HCT116 (cell line): ENCODE measurements around the gene TPK1.

ENCODE experiments used
- CEBPB ChIP-seq: IDR thresholded peaks from 2 replicates; pipeline ENCODE4 v1.6.1; 2012; ENCODE audit warnings: low read depth
- EZH2 ChIP-seq: fragments of 200-600 bp; sonication (generic); IDR thresholded peaks from 2 replicates; pipeline ENCODE4 v1.6.1; 2017; ENCODE audit warnings: antibody characterized with exemption, mixed run types
- EZH2phosphoT487 ChIP-seq: fragments of 200-600 bp; IDR thresholded peaks from 2 replicates; pipeline ENCODE4 v1.6.1; 2018; ENCODE audit warnings: antibody characterized with exemption, borderline replicate concordance
- JUND ChIP-seq: IDR thresholded peaks from 2 replicates; pipeline ENCODE4 v1.6.1; 2012
- POLR2A ChIP-seq: IDR thresholded peaks from 2 replicates; pipeline ENCODE4 v1.7.0; 2011; ENCODE audit warnings: borderline replicate concordance; ENCODE audit not compliant: insufficient read depth, insufficient read length; ENCODE audit errors: extremely low read depth
- POLR2AphosphoS5 ChIP-seq: IDR thresholded peaks from 2 replicates; pipeline ENCODE4 v1.6.1; 2011; ENCODE audit warnings: mild to moderate bottlenecking, low read depth, low read length, moderate library complexity
- RAD21 ChIP-seq: IDR thresholded peaks from 2 replicates; pipeline ENCODE4 v1.6.1; 2012; ENCODE audit warnings: low read depth, mild to moderate bottlenecking
- SIN3A ChIP-seq: IDR thresholded peaks from 2 replicates; pipeline ENCODE4 v1.6.1; 2012; ENCODE audit warnings: low read depth
- SRF ChIP-seq: IDR thresholded peaks from 2 replicates; pipeline ENCODE4 v1.6.1; 2012; ENCODE audit warnings: low read depth
- YY1 ChIP-seq: IDR thresholded peaks from 2 replicates; pipeline ENCODE4 v1.6.1; 2011; ENCODE audit warnings: low read length, low read depth, moderate library complexity, mild to moderate bottlenecking; ENCODE audit not compliant: insufficient replicate concordance; ENCODE audit errors: extremely low read depth
- TF ChIP-seq, protein P1 (sequence below), 3 experiments: fragments of 200-600 bp in 1 of 3; sonication (generic) in 1 of 3; IDR thresholded peaks in 2 of 3; conservative IDR thresholded peaks in 1 of 3; 2 replicates each; pipeline ENCODE4 v1.5.1; 2012 to 2017; ENCODE audit warnings: low read depth in 2 of 3, low read length in 2 of 3, antibody characterized with exemption in 1 of 3, borderline replicate concordance in 1 of 3, control low read depth in 1 of 3, mild to moderate bottlenecking in 1 of 3, mixed read lengths in 1 of 3, mixed run types in 1 of 3, moderate library complexity in 1 of 3; ENCODE audit not compliant: insufficient read depth in 1 of 3
- TF ChIP-seq, protein P2 (sequence below): IDR thresholded peaks from 2 replicates; pipeline ENCODE4 v1.6.1; 2012; ENCODE audit warnings: low read depth

DNA sequence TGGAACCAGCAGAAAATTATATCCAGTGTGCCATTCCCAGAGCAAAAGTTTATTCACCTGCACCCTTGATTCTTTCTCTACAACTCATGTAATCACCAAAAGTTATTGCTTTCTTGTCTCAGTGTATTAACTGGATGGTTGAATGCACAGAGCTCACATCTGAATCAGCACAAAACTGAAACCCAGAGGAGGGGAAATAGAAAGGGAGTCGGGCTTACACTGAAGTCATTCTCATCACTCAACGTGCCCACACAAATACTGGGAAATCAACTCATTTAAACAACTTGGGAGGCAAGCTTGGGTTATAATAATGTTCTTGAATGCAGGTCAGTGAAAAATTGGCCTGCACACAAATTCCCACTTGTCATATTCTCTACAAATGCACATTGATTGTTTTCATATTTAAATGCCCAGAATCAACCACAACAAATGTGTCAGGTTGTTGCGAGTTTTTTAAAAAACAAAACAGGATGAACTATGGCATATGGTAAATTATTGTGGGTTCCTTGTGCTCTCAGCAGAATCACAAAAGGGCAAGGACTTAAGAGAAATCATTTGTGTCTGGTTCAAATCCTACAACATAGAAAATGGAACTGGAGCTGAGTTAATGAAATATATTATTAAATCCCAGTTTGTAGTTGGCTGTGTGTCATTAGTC, 306.5 kb downstream of the TPK1 start:
- TF ChIP-seq EZH2 (no peak), RAD21 (no peak), JUND (no peak), CEBPB (no peak), EZH2phosphoT487 (no peak), POLR2A (no peak), POLR2AphosphoS5 (no peak), YY1 (no peak), SIN3A (no peak), SRF (no peak)
- TF ChIP-seq, protein P1, sequence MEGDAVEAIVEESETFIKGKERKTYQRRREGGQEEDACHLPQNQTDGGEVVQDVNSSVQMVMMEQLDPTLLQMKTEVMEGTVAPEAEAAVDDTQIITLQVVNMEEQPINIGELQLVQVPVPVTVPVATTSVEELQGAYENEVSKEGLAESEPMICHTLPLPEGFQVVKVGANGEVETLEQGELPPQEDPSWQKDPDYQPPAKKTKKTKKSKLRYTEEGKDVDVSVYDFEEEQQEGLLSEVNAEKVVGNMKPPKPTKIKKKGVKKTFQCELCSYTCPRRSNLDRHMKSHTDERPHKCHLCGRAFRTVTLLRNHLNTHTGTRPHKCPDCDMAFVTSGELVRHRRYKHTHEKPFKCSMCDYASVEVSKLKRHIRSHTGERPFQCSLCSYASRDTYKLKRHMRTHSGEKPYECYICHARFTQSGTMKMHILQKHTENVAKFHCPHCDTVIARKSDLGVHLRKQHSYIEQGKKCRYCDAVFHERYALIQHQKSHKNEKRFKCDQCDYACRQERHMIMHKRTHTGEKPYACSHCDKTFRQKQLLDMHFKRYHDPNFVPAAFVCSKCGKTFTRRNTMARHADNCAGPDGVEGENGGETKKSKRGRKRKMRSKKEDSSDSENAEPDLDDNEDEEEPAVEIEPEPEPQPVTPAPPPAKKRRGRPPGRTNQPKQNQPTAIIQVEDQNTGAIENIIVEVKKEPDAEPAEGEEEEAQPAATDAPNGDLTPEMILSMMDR (IDR thresholded peaks at IDR 0.05 in 2 of 3, conservative IDR thresholded peaks at IDR 0.05 in 1 of 3; ENCODE audit: borderline replicate concordance in 1 of 3, insufficient read depth in 1 of 3, low read depth in 2 of 3, low read length in 2 of 3): no peak
- TF ChIP-seq, protein P2, sequence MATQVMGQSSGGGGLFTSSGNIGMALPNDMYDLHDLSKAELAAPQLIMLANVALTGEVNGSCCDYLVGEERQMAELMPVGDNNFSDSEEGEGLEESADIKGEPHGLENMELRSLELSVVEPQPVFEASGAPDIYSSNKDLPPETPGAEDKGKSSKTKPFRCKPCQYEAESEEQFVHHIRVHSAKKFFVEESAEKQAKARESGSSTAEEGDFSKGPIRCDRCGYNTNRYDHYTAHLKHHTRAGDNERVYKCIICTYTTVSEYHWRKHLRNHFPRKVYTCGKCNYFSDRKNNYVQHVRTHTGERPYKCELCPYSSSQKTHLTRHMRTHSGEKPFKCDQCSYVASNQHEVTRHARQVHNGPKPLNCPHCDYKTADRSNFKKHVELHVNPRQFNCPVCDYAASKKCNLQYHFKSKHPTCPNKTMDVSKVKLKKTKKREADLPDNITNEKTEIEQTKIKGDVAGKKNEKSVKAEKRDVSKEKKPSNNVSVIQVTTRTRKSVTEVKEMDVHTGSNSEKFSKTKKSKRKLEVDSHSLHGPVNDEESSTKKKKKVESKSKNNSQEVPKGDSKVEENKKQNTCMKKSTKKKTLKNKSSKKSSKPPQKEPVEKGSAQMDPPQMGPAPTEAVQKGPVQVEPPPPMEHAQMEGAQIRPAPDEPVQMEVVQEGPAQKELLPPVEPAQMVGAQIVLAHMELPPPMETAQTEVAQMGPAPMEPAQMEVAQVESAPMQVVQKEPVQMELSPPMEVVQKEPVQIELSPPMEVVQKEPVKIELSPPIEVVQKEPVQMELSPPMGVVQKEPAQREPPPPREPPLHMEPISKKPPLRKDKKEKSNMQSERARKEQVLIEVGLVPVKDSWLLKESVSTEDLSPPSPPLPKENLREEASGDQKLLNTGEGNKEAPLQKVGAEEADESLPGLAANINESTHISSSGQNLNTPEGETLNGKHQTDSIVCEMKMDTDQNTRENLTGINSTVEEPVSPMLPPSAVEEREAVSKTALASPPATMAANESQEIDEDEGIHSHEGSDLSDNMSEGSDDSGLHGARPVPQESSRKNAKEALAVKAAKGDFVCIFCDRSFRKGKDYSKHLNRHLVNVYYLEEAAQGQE: no peak
